ENCODE data around the gene ASPSCR1.

Gene ASPSCR1

GRCh38 chr17:81983011-81983638 lies 5.7 kb downstream of the ASPSCR1 start:
- DNase-seq: no peak

GRCh38 chr17:81983639-81984373 lies 6.4 kb downstream of the ASPSCR1 start:
- DNase-seq: no peak

- DNase-seq: no peak
Observed at GRCh38 chr17:81984773-81985410, 7.5 kb downstream of the ASPSCR1 start.

- no peak for DNase-seq
Observed at GRCh38 chr17:81986606-81987005, 9.2 kb downstream of the ASPSCR1 start.

- no peak for DNase-seq
Observed at GRCh38 chr17:81987161-81987770, 9.8 kb downstream of the ASPSCR1 start.

- DNase-seq: no peak
Observed at GRCh38 chr17:81990836-81991683, 13.6 kb downstream of the ASPSCR1 start.

- DNase-seq: no peak
Observed at GRCh38 chr17:81991684-81992305, 14.4 kb downstream of the ASPSCR1 start.

- no peak for DNase-seq
Observed at GRCh38 chr17:81992306-81993102, 15.1 kb downstream of the ASPSCR1 start.

- no peak for DNase-seq
Observed at GRCh38 chr17:81993729-81994592, 16.5 kb downstream of the ASPSCR1 start.

GRCh38 chr17:81994593-81995462 lies 17.4 kb downstream of the ASPSCR1 start:
- no peak for DNase-seq

- DNase-seq: no peak
Observed at GRCh38 chr17:81995463-81996231, 18.2 kb downstream of the ASPSCR1 start.

- DNase-seq: no peak
Observed at GRCh38 chr17:81996232-81996756, 18.9 kb downstream of the ASPSCR1 start.

GRCh38 chr17:81996757-81997441 lies 19.5 kb downstream of the ASPSCR1 start:
- no peak for DNase-seq

GRCh38 chr17:81998212-81998611 lies 20.8 kb downstream of the ASPSCR1 start:
- no peak for DNase-seq

- DNase-seq: no peak
Observed at GRCh38 chr17:81998691-81999438, 21.4 kb downstream of the ASPSCR1 start.

- no peak for DNase-seq
Observed at GRCh38 chr17:81999587-81999975, 22.2 kb downstream of the ASPSCR1 start.
